Loucy (cell line): ENCODE data around the gene TMEM231.
"Not testable (repeated sequence)": the region's sequence is repeated elsewhere in the genome, so short reads cannot be mapped to it uniquely, and the experiment has no call there.

Experiments
- H2AFZ ChIP-seq: fragments of 200-600 bp; sonication (generic); 2 replicates; pipeline ENCODE4 v1.6.0; 2016; ENCODE audit warnings: antibody characterized with exemption, mild to moderate bottlenecking, low read length, moderate library complexity
- H3F3A ChIP-seq: fragments of 200-600 bp; 2 replicates; pipeline ENCODE4 v1.6.0; 2016; ENCODE audit warnings: antibody characterized with exemption, low read depth, mild to moderate bottlenecking
- H3K27me3 ChIP-seq: fragments of 200-600 bp; sonication (generic); 2 replicates; pipeline ENCODE4 v1.6.1; 2014; ENCODE audit warnings: low read length, mild to moderate bottlenecking; ENCODE audit not compliant: insufficient read depth, poor library complexity, severe bottlenecking
- H3K36me3 ChIP-seq: fragments of 200-600 bp; sonication (generic); 2 replicates; pipeline ENCODE4 v1.6.1; 2016; ENCODE audit warnings: low read length; ENCODE audit not compliant: insufficient read depth
- H3K4me1 ChIP-seq: fragments of 200-600 bp; sonication (generic); 2 replicates; pipeline ENCODE4 v1.5.1; 2014; ENCODE audit warnings: low read length, mild to moderate bottlenecking; ENCODE audit not compliant: insufficient read depth, poor library complexity, severe bottlenecking
- H3K4me2 ChIP-seq: fragments of 200-600 bp; sonication (generic); 2 replicates; pipeline ENCODE4 v1.6.0; 2014; ENCODE audit warnings: antibody characterized with exemption, low read length, low read depth, mild to moderate bottlenecking; ENCODE audit not compliant: poor library complexity, severe bottlenecking
- H3K4me3 ChIP-seq: fragments of 200-600 bp; sonication (generic); 2 replicates; pipeline ENCODE4 v1.5.1; 2014; ENCODE audit warnings: low read length, mild to moderate bottlenecking, mixed read lengths; ENCODE audit not compliant: poor library complexity, severe bottlenecking
- H3K79me2 ChIP-seq: fragments of 200-600 bp; sonication (generic); 2 replicates; pipeline ENCODE4 v1.6.1; 2014; ENCODE audit warnings: low read length; ENCODE audit not compliant: insufficient read depth
- H3K9ac ChIP-seq: fragments of 200-600 bp; sonication (generic); 2 replicates; pipeline ENCODE4 v1.6.0; 2014; ENCODE audit warnings: mild to moderate bottlenecking, low read depth, low read length, moderate library complexity; ENCODE audit not compliant: poor library complexity, severe bottlenecking
- H3K9me2 ChIP-seq: fragments of 200-600 bp; sonication (generic); replicated peaks from 2 replicates; pipeline ENCODE4 v1.6.1; 2016; ENCODE audit warnings: low read depth, low read length, mixed read lengths
- H3K9me3 ChIP-seq: fragments of 200-600 bp; sonication (generic); 2 replicates; pipeline ENCODE4 v1.6.1; 2014; ENCODE audit warnings: mild to moderate bottlenecking, antibody characterized with exemption, low read length, low read depth; ENCODE audit not compliant: insufficient read depth
- H4K20me1 ChIP-seq: fragments of 200-600 bp; sonication (generic); 2 replicates; pipeline ENCODE4 v1.6.0; 2014; ENCODE audit warnings: antibody characterized with exemption, low read length, mild to moderate bottlenecking; ENCODE audit not compliant: insufficient read depth, poor library complexity, severe bottlenecking
- CTCF ChIP-seq: fragments of 200-600 bp; sonication (generic); conservative IDR thresholded peaks from 2 replicates; pipeline ENCODE4 v1.5.1; 2014; ENCODE audit warnings: mild to moderate bottlenecking, antibody characterized with exemption, low read length
- EZH2phosphoT487 ChIP-seq: fragments of 200-600 bp; IDR thresholded peaks from 2 replicates; pipeline ENCODE4 v1.6.1; 2018; ENCODE audit warnings: antibody characterized with exemption, mild to moderate bottlenecking, moderate library complexity, borderline replicate concordance

TMEM231 gene

GRCh38 chr16:75593825-75594820 lies 38.1 kb upstream of the TMEM231 start:
- no peak for TF ChIP-seq CTCF
- TF ChIP-seq EZH2phosphoT487: no peak
- Histone ChIP-seq H3K4me2 (peak overlapping the region; percentile 57), H3K9me2 (no peaks in the 10 kb centered on the region), H3K27me3 (no peaks in the 10 kb centered on the region), H4K20me1 (no peaks in the 10 kb centered on the region), H3F3A (0 out of 2 replicates have a peak, but pooled peaks cover 3% of the 10 kb centered on the region), H3K4me3 (peak overlapping the region; percentile 27), H3K4me1 (peaks cover 14% of the 10 kb centered on the region), H3K9ac (no peak overlapping the region), H3K9me3 (no peaks in the 10 kb centered on the region), H3K79me2 (no peaks in the 10 kb centered on the region), H3K36me3 (peaks cover 7% of the 10 kb centered on the region; the same call in 1 of the 2 replicates), H2AFZ (no peak overlapping the region)

GRCh38 chr16:75593308-75593707 lies 37.3 kb upstream of the TMEM231 start:
- Histone ChIP-seq H3K9ac (no peak overlapping the region), H3K79me2 (no peaks in the 10 kb centered on the region), H2AFZ (no peak overlapping the region), H3K9me2 (no peaks in the 10 kb centered on the region), H3K4me2 (no peak overlapping the region), H3K27me3 (no peaks in the 10 kb centered on the region), H4K20me1 (no peaks in the 10 kb centered on the region), H3K9me3 (no peaks in the 10 kb centered on the region), H3K4me3 (no peak overlapping the region), H3K4me1 (peaks cover 14% of the 10 kb centered on the region), H3K36me3 (peaks cover 7% of the 10 kb centered on the region; the same call in 1 of the 2 replicates), H3F3A (0 out of 2 replicates have a peak, but pooled peaks cover 3% of the 10 kb centered on the region)
- no peak for TF ChIP-seq EZH2phosphoT487
- no peak for TF ChIP-seq CTCF

GRCh38 chr16:75591927-75592326 lies 35.9 kb upstream of the TMEM231 start:
- not testable (repeated sequence) for H3K4me3 ChIP-seq, H3K4me2 ChIP-seq, H3K9ac ChIP-seq, H3K9me2 ChIP-seq, H3K36me3 ChIP-seq, H3K9me3 ChIP-seq, H2AFZ ChIP-seq, H3K27me3 ChIP-seq, H3F3A ChIP-seq, H3K79me2 ChIP-seq, H4K20me1 ChIP-seq
- peaks cover 14% of the 10 kb centered on the region for H3K4me1 ChIP-seq
